Thoracic aorta (tissue), 2 donors: ENCODE data around the gene PDGFRB. TPM values are rescaled to one million over a fixed set of nuclear protein-coding genes. Genes with fewer than 3 reads are reported as not detected.
"Not testable (repeated sequence)": the region's sequence is repeated elsewhere in the genome, so short reads cannot be mapped to it uniquely, and the experiment has no call there.

Experiments
- ATAC-seq: fragments of 150-250 bp; one replicate; pipeline ENCODE4 v1.8.0; 2017; ENCODE audit warnings: low read depth; ENCODE audit not compliant: insufficient number of reproducible peaks, low FRiP score
- DNase-seq: peaks from one replicate; pipeline ENCODE4 v3.0.0-alpha.2; 2020; ENCODE audit warnings: low spot score
- H3K27ac ChIP-seq, 2 donors: fragments of 200-600 bp; sonication (generic); 1 replicate in 1 of 2; 2 replicates in 1 of 2; pipeline ENCODE4 v1.5.1; 2016; ENCODE audit warnings: mild to moderate bottlenecking in 2 of 2, moderate library complexity in 2 of 2
- H3K27me3 ChIP-seq: fragments of 200-600 bp; sonication (generic); replicated peaks from 2 replicates; pipeline ENCODE4 v1.6.0; 2016; ENCODE audit warnings: mild to moderate bottlenecking; ENCODE audit not compliant: insufficient read depth
- H3K36me3 ChIP-seq: fragments of 200-600 bp; sonication (generic); one replicate; pipeline ENCODE4 v1.5.1; 2016
- H3K4me1 ChIP-seq, 2 donors: fragments of 200-600 bp; sonication (generic); 1 replicate in 1 of 2; 2 replicates in 1 of 2; pipeline versions ENCODE4 v1.5.1 to v1.6.0; 2016; ENCODE audit warnings: low read depth in 2 of 2, mild to moderate bottlenecking in 1 of 2; ENCODE audit not compliant: control insufficient read depth in 1 of 2
- H3K4me3 ChIP-seq: fragments of 200-600 bp; sonication (generic); 2 replicates; pipeline ENCODE4 v1.5.1; 2016; ENCODE audit warnings: mild to moderate bottlenecking
- H3K9me3 ChIP-seq: fragments of 200-600 bp; sonication (generic); 2 replicates; pipeline ENCODE4 v1.5.1; 2016
- CTCF ChIP-seq: fragments of 200-600 bp; sonication (generic); IDR thresholded peaks from one replicate; pipeline ENCODE4 v1.5.1; 2019; ENCODE audit warnings: antibody characterized with exemption
- total RNA-seq, 2 donors: library from RNA; depleted of rRNA; stranded (reverse); fragments of >200 nt; gene quantifications; one replicate each; pipeline versions ENCODE4 v1.1.0 to v1.2.3, GENCODE V29; 2016

Gene PDGFRB
- total RNA-seq, 2 donors from 2014 or later: 362 to 421 TPM

- Histone ChIP-seq H3K9me3 (no peaks in the 10 kb centered on the region), H3K4me1 (peaks cover 2 to 6% of the 10 kb centered on the region in 2 donors), H3K27me3 (no peaks in the 10 kb centered on the region), H3K36me3 (no peaks in the 10 kb centered on the region), H3K27ac (no peak overlapping the region), H3K4me3 (peak overlapping the region; percentile 65)
- DNase-seq: no peak
- no peak for TF ChIP-seq CTCF
- ATAC-seq: no peak
Observed at GRCh38 chr5:150085191-150085912, 70.3 kb downstream of the PDGFRB start.

GRCh38 chr5:150084754-150085153, 70.9 kb downstream of the PDGFRB start:
- H3K9me3 ChIP-seq, DNase-seq, H3K27ac ChIP-seq, H3K4me1 ChIP-seq, H3K36me3 ChIP-seq, H3K27me3 ChIP-seq, ATAC-seq: not testable (repeated sequence)
- peak overlapping the region; percentile 65 for H3K4me3 ChIP-seq

GRCh38 chr5:150082889-150083288, 72.8 kb downstream of the PDGFRB start:
- no peak for DNase-seq
- Histone ChIP-seq H3K4me3 (peak overlapping the region; percentile 65), H3K27ac (peak overlapping the region in 1 of 2 donors; percentile 30), H3K36me3 (no peaks in the 10 kb centered on the region), H3K9me3 (no peaks in the 10 kb centered on the region), H3K27me3 (no peaks in the 10 kb centered on the region), H3K4me1 (peaks cover 2 to 6% of the 10 kb centered on the region in 2 donors)
- ATAC-seq: no peak
- TF ChIP-seq CTCF: no peak

- peak overlapping the region; percentile 65 for H3K4me3 ChIP-seq
- no peaks in the 10 kb centered on the region for H3K36me3 ChIP-seq
- peak overlapping the region in 1 of 2 donors; percentile 30 for H3K27ac ChIP-seq
- H3K9me3 ChIP-seq: no peaks in the 10 kb centered on the region
- peaks cover 2 to 6% of the 10 kb centered on the region in 2 donors for H3K4me1 ChIP-seq
- no peak for TF ChIP-seq CTCF
- H3K27me3 ChIP-seq: no peaks in the 10 kb centered on the region
- DNase-seq: no peak
- ATAC-seq: no peak
Observed at GRCh38 chr5:150082374-150082773, 73.3 kb downstream of the PDGFRB start.

- Histone ChIP-seq H3K27ac (no peak overlapping the region), H3K4me1 (peaks cover 0 to 6% of the 10 kb centered on the region in 2 donors), H3K36me3 (no peaks in the 10 kb centered on the region), H3K4me3 (no peak overlapping the region), H3K9me3 (no peaks in the 10 kb centered on the region), H3K27me3 (no peaks in the 10 kb centered on the region)
- TF ChIP-seq CTCF: no peak
- ATAC-seq (no peak), DNase-seq (no peak)
Observed at GRCh38 chr5:150081541-150082283, 73.9 kb downstream of the PDGFRB start.
